GM10266 (cell line): ENCODE measurements around the gene MMP24OS.

ENCODE experiments used
- DNase-seq: peaks from one replicate; pipeline ENCODE4 v3.0.0; 2012; ENCODE audit errors: extremely low spot score
- TF ChIP-seq, protein P1 (sequence below): IDR thresholded peaks from 2 replicates; pipeline ENCODE4 v1.5.1; 2012; ENCODE audit warnings: mild to moderate bottlenecking, low read depth; ENCODE audit not compliant: control insufficient read depth, insufficient read depth; ENCODE audit errors: missing control alignments

MMP24OS gene

GRCh38 chr20:35284267-35284991, 6.5 kb upstream of the MMP24OS start, which contains the start of gene EIF6:
TSS of gene EIF6 (minus strand) at chr20:35284772. CDS start at chr20:35284487, 285 bp downstream.
- peak; percentile 93 for DNase-seq
- TF ChIP-seq, protein P1, sequence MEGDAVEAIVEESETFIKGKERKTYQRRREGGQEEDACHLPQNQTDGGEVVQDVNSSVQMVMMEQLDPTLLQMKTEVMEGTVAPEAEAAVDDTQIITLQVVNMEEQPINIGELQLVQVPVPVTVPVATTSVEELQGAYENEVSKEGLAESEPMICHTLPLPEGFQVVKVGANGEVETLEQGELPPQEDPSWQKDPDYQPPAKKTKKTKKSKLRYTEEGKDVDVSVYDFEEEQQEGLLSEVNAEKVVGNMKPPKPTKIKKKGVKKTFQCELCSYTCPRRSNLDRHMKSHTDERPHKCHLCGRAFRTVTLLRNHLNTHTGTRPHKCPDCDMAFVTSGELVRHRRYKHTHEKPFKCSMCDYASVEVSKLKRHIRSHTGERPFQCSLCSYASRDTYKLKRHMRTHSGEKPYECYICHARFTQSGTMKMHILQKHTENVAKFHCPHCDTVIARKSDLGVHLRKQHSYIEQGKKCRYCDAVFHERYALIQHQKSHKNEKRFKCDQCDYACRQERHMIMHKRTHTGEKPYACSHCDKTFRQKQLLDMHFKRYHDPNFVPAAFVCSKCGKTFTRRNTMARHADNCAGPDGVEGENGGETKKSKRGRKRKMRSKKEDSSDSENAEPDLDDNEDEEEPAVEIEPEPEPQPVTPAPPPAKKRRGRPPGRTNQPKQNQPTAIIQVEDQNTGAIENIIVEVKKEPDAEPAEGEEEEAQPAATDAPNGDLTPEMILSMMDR = no peak

DNA sequence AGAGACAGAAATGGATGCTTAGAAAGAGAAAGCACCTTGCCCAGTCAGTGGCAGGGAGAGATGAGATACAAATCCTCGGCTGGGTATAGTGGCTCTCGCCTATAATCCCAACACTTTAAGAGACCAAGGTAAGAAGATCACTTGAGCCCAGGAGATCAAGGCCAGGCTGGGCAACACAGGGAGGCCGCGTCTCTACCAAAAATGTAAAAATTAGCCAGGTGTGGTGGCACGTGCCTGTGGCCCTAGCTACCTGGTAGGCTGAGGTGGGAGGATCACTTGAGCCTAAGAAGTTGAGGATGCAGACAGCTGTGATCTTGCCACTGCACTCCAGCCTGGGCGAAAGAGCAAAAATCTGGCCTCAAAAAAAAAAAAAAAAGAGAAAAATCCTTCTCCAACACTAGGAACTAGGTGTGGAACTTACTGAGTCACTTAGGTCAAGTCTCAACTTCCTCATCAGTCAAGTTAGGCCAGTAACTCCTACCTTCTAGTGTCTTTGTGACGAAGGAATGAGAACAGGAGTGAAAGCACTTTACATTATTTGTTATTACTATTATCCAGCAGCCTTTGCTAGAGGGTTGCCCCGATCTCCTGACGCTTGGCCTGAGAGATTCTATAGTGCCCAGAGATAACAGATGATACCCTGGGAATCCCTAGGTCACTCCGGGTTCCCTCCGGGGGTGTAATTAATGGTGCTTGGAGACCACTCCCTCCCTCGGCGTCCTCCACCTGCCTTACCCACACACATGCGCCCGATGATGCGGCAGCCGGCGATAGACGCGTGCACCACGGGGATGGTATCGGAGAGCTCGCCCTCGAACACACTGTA, 5.7 kb upstream of the MMP24OS start:
- TF ChIP-seq, protein P1 = no peak
- DNase-seq = no peak

- TF ChIP-seq, protein P1 = no peak
- no peak for DNase-seq
These were observed 3.7 kb upstream of the MMP24OS start for GRCh38 chr20:35281506-35282101.

- TF ChIP-seq, protein P1 = no peak
- no peak for DNase-seq
These were observed 2.6 kb upstream of the MMP24OS start for GRCh38 chr20:35280523-35280922.

DNA sequence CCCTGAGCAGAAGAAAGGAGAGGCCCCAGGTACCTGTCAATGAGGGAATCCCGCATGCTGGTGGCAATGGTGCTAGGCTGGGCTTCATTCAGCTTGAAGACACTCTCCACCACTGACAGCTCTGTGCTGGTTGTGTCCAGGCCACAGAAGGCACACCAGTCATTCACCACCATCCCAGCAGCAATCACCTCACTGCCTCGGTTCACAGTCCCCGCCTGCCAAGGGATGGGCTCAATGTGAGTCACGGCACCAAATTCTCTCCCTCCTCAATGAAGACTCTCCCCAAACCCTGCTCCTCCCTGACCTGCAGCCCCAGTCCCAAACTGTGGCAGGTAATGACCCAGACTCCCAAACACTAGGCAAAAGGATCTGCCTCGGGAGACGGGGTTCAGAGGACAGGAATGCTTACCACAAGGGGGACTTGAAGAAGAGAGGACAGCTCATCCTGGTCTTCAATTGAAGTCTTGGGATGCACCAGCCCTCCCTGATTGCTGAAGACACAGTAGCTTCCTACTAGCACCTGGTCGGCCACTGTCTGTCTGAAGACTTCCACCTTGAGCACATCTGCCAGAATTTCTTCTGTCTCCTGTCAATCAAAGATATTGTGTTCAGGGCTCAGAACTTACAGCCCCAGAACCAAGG, 1.7 kb upstream of the MMP24OS start:
- TF ChIP-seq, protein P1 = no peak
- no peak for DNase-seq

- TF ChIP-seq, protein P1 = no peak
- no peak for DNase-seq
These were observed 1.1 kb upstream of the MMP24OS start for GRCh38 chr20:35279040-35279439.

DNA sequence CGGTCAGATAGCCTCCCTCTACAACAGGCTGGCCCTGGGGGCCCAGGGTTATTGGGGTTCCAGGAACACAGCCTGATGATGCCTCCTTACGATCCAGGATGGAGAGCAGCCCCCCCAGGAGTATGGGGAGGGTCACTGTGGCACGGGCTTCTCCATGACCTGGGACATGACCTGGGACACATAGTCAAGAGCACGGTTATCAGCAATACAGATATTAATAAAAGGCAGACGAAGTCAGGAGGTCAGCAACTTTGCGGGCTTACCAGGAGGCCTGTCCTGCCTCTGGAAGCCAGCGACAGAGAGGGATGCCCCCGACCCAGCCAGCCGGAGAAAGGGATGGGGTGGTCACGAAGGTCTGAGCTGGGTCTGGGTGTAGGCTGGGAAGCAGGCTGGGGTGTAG, 795 bp downstream of the MMP24OS start:
- TF ChIP-seq, protein P1 = no peak

More for the DNA sequence above, 795 bp downstream of the MMP24OS start:
- no peak for DNase-seq
